ENCODE measurements around the gene MINDY4. TPM values are rescaled to one million over a fixed set of nuclear protein-coding genes. Genes with fewer than 3 reads are reported as not detected.

MINDY4 gene
- total RNA-seq, 1 donor = 13.2 TPM

DNA sequence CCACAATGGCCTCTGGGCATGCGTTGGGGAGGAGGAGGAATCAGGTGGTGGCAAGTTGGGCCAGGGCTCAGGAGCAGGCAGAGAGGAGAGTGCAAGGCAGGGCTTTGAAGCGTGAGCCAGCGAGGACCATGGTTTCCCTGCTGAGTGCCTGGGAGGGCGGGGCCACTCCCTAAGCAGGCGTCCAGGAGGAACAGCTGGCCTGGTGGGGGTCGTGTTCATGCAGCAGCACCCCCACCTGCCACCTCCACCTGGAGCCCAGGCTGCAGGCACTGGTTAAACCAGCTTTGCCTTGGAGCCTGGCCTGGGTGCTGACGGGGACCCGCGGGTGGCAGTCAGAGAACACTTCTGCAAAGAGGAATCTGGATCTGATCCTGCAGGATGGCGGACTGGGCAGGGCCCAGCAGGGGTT, 116.3 kb downstream of the MINDY4 start:
- DNase-seq (ENCODE audit: low read depth) = no peak
- TF ChIP-seq, protein P1, sequence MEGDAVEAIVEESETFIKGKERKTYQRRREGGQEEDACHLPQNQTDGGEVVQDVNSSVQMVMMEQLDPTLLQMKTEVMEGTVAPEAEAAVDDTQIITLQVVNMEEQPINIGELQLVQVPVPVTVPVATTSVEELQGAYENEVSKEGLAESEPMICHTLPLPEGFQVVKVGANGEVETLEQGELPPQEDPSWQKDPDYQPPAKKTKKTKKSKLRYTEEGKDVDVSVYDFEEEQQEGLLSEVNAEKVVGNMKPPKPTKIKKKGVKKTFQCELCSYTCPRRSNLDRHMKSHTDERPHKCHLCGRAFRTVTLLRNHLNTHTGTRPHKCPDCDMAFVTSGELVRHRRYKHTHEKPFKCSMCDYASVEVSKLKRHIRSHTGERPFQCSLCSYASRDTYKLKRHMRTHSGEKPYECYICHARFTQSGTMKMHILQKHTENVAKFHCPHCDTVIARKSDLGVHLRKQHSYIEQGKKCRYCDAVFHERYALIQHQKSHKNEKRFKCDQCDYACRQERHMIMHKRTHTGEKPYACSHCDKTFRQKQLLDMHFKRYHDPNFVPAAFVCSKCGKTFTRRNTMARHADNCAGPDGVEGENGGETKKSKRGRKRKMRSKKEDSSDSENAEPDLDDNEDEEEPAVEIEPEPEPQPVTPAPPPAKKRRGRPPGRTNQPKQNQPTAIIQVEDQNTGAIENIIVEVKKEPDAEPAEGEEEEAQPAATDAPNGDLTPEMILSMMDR (IDR thresholded peaks at IDR 0.05; ENCODE audit: insufficient read depth, low read length) = no peak
- H3K4me3 ChIP-seq (ENCODE audit: low read depth, low read length) = no peak overlapping the region

DNA sequence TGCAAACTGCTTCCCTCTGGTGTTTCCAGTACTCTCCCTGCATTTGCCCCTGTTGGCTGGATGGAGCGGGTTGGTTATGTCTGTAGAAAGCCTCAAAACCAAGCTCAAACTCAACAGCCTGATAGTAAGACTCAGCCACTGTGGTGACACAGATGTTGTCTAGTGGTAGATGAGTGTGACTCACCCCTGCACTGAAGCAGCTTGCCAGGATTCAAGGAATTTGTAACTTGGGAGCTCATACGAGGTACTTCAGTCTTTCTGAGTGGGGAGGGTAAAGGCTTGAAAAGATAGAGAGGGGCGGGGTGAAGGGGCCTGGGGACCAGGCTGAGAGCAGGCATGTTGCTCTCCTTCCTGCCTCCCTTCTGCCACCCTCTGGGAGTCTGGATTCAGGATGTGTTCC, 117.5 kb downstream of the MINDY4 start:
- DNase-seq (ENCODE audit: low read depth) = peak; percentile 87
- TF ChIP-seq, protein P1 (IDR thresholded peaks at IDR 0.05; ENCODE audit: insufficient read depth, low read length) = peak; percentile 18
- no peak overlapping the region for H3K4me3 ChIP-seq (ENCODE audit: low read depth, low read length)

DNA sequence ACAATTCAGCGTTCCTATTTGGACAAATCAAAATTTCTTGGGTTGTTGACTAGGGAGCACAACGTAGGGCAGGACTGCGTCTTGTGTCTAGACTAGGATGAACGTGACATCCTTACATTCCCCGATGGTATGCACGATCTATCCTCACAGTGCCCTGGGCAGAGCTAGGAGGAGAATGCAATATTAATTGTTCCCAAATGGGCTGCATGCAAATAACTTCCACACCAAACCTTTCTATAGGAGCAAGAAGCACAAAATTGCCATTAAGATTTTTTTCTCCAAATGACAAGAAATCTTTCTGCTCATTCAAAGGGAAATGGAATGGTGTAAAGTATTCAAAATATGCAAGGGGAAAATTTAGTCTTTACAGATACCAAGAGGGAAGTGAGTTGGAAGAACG, 119.0 kb downstream of the MINDY4 start:
- no peak overlapping the region for H3K4me3 ChIP-seq (ENCODE audit: low read depth, low read length)
- DNase-seq (ENCODE audit: low read depth) = no peak
- TF ChIP-seq, protein P1 (IDR thresholded peaks at IDR 0.05; ENCODE audit: insufficient read depth, low read length) = no peak

DNA sequence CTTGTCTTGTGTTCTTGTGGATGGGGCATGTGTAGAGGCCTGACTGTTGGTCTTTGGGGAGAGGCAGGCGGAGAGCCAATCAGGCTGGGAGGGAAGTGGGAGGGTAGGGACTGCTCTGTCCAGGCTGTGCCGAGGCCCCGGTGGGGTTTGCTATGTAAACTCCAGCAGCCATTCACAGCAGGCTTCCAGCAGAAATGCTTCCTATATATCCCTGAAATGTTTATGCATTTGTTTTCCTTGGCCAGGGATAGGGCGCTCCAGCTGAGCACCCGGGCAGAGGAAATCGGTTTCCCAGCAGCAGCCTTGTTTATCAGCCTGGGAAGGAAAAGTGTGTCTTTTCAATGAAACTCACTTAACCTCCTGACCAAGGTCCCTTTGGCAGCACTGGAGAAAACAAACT, 122.1 kb downstream of the MINDY4 start:
- TF ChIP-seq, protein P1 (IDR thresholded peaks at IDR 0.05; ENCODE audit: insufficient read depth, low read length) = no peak
- peak; percentile 55 for DNase-seq (ENCODE audit: low read depth)
- no peak overlapping the region for H3K4me3 ChIP-seq (ENCODE audit: low read depth, low read length)

DNA sequence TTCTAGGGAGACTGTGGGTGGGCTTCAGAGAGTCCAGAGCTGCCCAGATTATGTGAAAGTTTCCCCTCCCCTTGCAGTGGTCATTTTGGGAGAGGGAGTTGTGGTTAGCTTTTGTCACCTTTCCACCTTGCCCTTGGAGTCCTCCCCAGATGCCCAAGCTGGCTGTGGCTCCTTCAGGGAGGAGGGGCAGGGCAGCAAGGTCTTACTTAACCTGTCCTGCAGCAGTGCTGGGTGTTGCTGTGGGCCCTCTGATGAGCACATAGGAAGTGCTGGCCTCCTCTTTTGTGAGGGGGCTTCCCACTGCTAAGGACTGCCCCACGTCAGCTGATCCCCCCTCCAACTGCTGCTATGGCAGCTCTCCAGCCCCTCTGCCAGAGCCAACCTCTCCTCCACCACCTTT, 122.8 kb downstream of the MINDY4 start:
- TF ChIP-seq, protein P1 (IDR thresholded peaks at IDR 0.05; ENCODE audit: insufficient read depth, low read length) = no peak
- no peak for DNase-seq (ENCODE audit: low read depth)
- no peak overlapping the region for H3K4me3 ChIP-seq (ENCODE audit: low read depth, low read length)

DNA sequence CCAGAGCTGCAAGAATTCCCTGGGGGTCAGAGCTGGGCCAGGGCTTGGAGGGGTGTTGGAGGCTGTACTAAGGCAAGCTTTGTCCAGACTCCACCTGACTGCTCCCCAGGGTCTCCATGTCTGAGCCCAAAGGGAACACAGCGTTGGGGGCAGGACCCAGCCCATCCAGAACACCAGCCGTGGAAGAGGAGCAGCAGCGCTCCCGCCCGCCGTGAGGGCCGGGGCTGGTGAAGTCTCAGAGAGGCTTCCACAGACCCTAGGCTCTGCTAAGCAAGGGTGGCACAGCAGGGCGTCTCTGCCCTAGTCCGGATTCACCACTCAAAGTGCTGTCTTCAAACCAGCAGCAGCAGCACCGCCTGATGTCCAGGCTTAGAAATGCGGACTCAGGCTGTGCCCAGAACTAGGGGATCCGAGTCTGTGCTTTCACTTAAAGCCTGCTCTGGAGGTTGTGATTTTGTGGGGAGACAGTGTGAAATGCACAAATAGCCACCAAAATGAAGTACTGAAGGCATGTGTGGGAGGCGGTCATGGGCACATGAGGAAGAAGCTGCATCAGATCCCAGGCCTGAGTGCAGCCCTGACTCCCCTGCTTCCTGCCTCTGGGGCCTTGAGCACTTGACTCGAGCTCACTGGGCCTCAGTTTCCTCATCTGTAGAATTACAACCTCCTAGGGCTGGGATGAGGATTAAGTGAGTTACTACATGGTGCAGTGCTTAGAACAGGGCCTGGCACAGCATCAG, 123.8 kb downstream of the MINDY4 start:
- no peak overlapping the region for H3K4me3 ChIP-seq (ENCODE audit: low read depth, low read length)
- TF ChIP-seq, protein P1 (IDR thresholded peaks at IDR 0.05; ENCODE audit: insufficient read depth, low read length) = no peak
- no peak for DNase-seq (ENCODE audit: low read depth)

DNA sequence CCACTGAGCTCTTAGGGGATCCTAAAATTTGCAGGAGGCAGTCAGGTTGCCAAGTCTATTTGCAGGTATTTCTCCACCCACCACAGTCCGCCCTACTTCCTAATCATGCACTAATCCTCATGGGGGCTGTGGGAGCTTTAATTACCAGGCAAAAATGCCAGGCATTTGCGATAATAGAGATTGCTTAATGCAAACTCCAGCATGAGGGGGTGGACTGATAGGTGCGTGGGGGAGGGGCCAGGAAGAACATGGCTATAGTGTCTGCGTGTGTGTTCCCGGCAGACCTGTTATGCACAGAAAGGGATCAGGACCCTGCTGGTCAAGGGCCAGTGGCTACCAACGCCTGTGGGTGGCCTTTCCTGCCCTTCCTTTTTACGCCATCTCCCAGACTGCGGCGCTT, 124.8 kb downstream of the MINDY4 start:
- TF ChIP-seq, protein P1 (IDR thresholded peaks at IDR 0.05; ENCODE audit: insufficient read depth, low read length) = no peak
- no peak overlapping the region for H3K4me3 ChIP-seq (ENCODE audit: low read depth, low read length)
- DNase-seq (ENCODE audit: low read depth) = no peak
